HEK293 (cell line): ENCODE data around the gene PARP15.

Experiments
- CTCF ChIA-PET: fragments of 350-600 bp; formaldehyde crosslinking; extraction: SDS; loops from one replicate; lab custom pipeline; 2021; ENCODE audit warnings: antibody characterized with exemption; lab: Yijun Ruan, JAX
- POLR2A ChIA-PET: fragments of 300-600 bp; formaldehyde crosslinking; extraction: SDS; loops from one replicate; lab custom pipeline; 2020; ENCODE audit warnings: antibody characterized with exemption, inconsistent platforms; lab: Yijun Ruan, JAX
- H3K27ac ChIP-seq: fragments of 200-500 bp; sonication (Bioruptor generic); 2 replicates; pipeline ENCODE4 v1.5.1; 2014; ENCODE audit warnings: low read depth, low read length, control low read depth, inconsistent platforms; ENCODE audit errors: extremely low read depth
- H3K36me3 ChIP-seq, 2 experiments: fragments of 200-500 bp in 1 of 2; sonication (Bioruptor generic) in 1 of 2; 1 replicate in 1 of 2; 2 replicates in 1 of 2; pipeline ENCODE4 v1.5.1; 2014 to 2017; ENCODE audit warnings: inconsistent platforms in 2 of 2, low read length in 2 of 2; ENCODE audit not compliant: control insufficient read depth in 2 of 2, insufficient read depth in 1 of 2
- H3K4me1 ChIP-seq: fragments of 200-500 bp; sonication (Bioruptor generic); 2 replicates; pipeline ENCODE4 v1.5.1; 2014; ENCODE audit warnings: mild to moderate bottlenecking, low read length, inconsistent platforms; ENCODE audit not compliant: control insufficient read depth, insufficient read depth
- H3K4me3 ChIP-seq: 2 replicates; pipeline ENCODE4 v1.5.1; 2011; ENCODE audit warnings: low read depth, mild to moderate bottlenecking, control low read depth, low read length, moderate library complexity
- H3K9me3 ChIP-seq: fragments of 200-500 bp; sonication (Bioruptor generic); 2 replicates; pipeline ENCODE4 v1.5.1; 2014; ENCODE audit warnings: low read depth, low read length, inconsistent platforms; ENCODE audit not compliant: control insufficient read depth, insufficient read depth
- HOXA7 ChIP-seq: sonication (generic); formaldehyde crosslinking; IDR thresholded peaks from 2 replicates; pipeline ENCODE4 v1.8.1; 2022; ENCODE audit warnings: missing genetic modification reagents, borderline replicate concordance
- KLF1 ChIP-seq: fragments of 450-650 bp; formaldehyde crosslinking; IDR thresholded peaks from 2 replicates; pipeline ENCODE4 v1.5.1; 2016; ENCODE audit warnings: missing biosample characterization, missing genetic modification characterization
- PRDM1 ChIP-seq: fragments of 450-650 bp; formaldehyde crosslinking; IDR thresholded peaks from 2 replicates; pipeline ENCODE4; 2016; ENCODE audit warnings: missing biosample characterization, missing genetic modification characterization
- REST ChIP-seq: fragments of 450-650 bp; formaldehyde crosslinking; IDR thresholded peaks from 2 replicates; pipeline ENCODE4 v1.5.1; 2016; ENCODE audit warnings: missing biosample characterization, missing genetic modification characterization
- SP7 ChIP-seq: fragments of 450-650 bp; formaldehyde crosslinking; IDR thresholded peaks from 2 replicates; pipeline ENCODE4 v1.5.1; 2016; ENCODE audit warnings: missing biosample characterization, missing genetic modification characterization
- WT1 ChIP-seq: fragments of 450-650 bp; formaldehyde crosslinking; IDR thresholded peaks from 2 replicates; pipeline ENCODE4 v1.5.1; 2016; ENCODE audit warnings: missing biosample characterization, missing genetic modification characterization
- ZBTB21 ChIP-seq: fragments of 450-650 bp; formaldehyde crosslinking; IDR thresholded peaks from 2 replicates; pipeline ENCODE4 v1.5.1; 2017; ENCODE audit warnings: missing biosample characterization, missing genetic modification characterization
- ZFP69B ChIP-seq: fragments of 450-650 bp; formaldehyde crosslinking; IDR thresholded peaks from 2 replicates; pipeline ENCODE4 v1.5.1; 2016; ENCODE audit warnings: missing biosample characterization, missing genetic modification characterization
- ZNF214 ChIP-seq: fragments of 450-650 bp; formaldehyde crosslinking; IDR thresholded peaks from 2 replicates; pipeline ENCODE4 v1.5.1; 2017; ENCODE audit warnings: missing biosample characterization, mild to moderate bottlenecking, missing genetic modification characterization, borderline replicate concordance
- ZNF274 ChIP-seq, 2 experiments: fragments of 200-500 bp in 1 of 2; fragments of 450-650 bp in 1 of 2; sonication (Bioruptor generic) in 1 of 2; formaldehyde crosslinking in 1 of 2; IDR thresholded peaks; 2 replicates each; pipeline versions ENCODE4 v1.5.1 to v1.6.1; 2014 to 2016; ENCODE audit warnings: borderline replicate concordance in 1 of 2, inconsistent platforms in 1 of 2, low read length in 1 of 2, missing biosample characterization in 1 of 2, missing genetic modification characterization in 1 of 2
- ZNF398 ChIP-seq: fragments of 450-650 bp; formaldehyde crosslinking; IDR thresholded peaks from 2 replicates; pipeline ENCODE4 v1.5.1; 2017; ENCODE audit warnings: missing biosample characterization, missing genetic modification characterization
- ZNF610 ChIP-seq: fragments of 450-650 bp; formaldehyde crosslinking; IDR thresholded peaks from 2 replicates; pipeline ENCODE4 v1.5.1; 2016; ENCODE audit warnings: missing biosample characterization, missing genetic modification characterization, borderline replicate concordance
- ZNF701 ChIP-seq: fragments of 450-650 bp; formaldehyde crosslinking; IDR thresholded peaks from 2 replicates; pipeline ENCODE4 v1.5.1; 2016; ENCODE audit warnings: missing biosample characterization, missing genetic modification characterization
- ZNF76 ChIP-seq: fragments of 450-650 bp; formaldehyde crosslinking; IDR thresholded peaks from 2 replicates; pipeline ENCODE4; 2016; ENCODE audit warnings: low read depth, missing biosample characterization, missing genetic modification characterization, borderline replicate concordance
- ZNF791 ChIP-seq: fragments of 450-650 bp; formaldehyde crosslinking; IDR thresholded peaks from 2 replicates; pipeline ENCODE4 v1.5.1; 2016; ENCODE audit warnings: missing biosample characterization, missing genetic modification characterization
- TF ChIP-seq, protein P1 (sequence below): fragments of 450-650 bp; formaldehyde crosslinking; IDR thresholded peaks from 2 replicates; pipeline ENCODE4 v1.5.1; 2016; ENCODE audit warnings: missing biosample characterization, missing genetic modification characterization
- TF ChIP-seq, protein P2 (sequence below): IDR thresholded peaks from 2 replicates; pipeline ENCODE4 v1.6.1; 2011; ENCODE audit warnings: mild to moderate bottlenecking, low read depth, low read length, borderline replicate concordance
- TF ChIP-seq, protein P3 (sequence below): fragments of 450-650 bp; formaldehyde crosslinking; IDR thresholded peaks from 2 replicates; pipeline ENCODE4 v1.5.1; 2016; ENCODE audit warnings: missing biosample characterization, missing genetic modification characterization, low read depth
- TF ChIP-seq, protein P4 (sequence below): fragments of 450-650 bp; formaldehyde crosslinking; conservative IDR thresholded peaks from 2 replicates; pipeline ENCODE4 v1.5.1; 2016; ENCODE audit warnings: low read depth, missing biosample characterization, missing genetic modification characterization

The PARP15 gene

DNA sequence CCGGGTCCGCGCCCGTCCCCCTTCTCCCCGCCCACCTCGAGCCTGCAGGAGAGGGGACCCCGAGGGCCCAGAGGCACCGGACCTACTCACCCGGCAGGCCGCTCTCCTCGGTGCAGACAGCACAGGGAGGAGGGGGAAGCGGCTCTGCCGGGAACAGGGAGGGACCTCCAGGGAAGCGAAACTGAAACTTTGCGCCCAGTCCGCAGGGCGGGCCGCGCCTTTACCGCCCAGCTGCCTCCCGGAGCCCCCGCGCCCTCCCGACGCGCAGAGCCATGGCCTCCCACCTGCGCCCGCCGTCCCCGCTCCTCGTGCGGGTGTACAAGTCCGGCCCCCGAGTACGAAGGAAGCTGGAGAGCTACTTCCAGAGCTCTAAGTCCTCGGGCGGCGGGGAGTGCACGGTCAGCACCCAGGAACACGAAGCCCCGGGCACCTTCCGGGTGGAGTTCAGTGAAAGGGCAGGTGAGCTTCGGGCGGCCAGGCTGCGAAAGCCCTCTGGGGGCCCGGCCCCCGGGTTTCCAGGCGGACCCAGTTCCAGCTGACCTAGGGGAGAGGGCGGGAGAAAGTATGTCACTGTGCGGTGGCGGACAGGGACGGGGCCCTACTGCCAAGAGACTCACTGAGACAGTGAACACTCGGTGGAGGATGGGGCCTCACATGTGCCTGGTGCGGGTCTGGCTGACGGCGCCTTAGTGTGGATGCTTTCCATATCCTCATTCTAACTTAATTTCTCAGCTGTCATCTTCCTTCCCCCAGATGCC lies 13.1 kb upstream of the PARP15 start, which contains the start of the genes DTX3L and PARP9:
Gene DTX3L (plus strand): TSS at position 184 of the 758 bp plus-strand sequence. CDS start 89 bp downstream, at position 273.
Gene PARP9 (minus strand): TSS at position 146 of the 758 bp plus-strand sequence. CDS start 4,680 bp downstream, outside the sequence.
- CTCF ChIA-PET = interaction anchor here (1.1 kb wide), 1 partner anchor 114 kb away, joined by 3 read pairs; no protein-coding TSS in a partner anchor
- peak within 1 kb of the TSS; percentile 78 for H3K27ac ChIP-seq
- peak within 1 kb of the TSS; percentile 61 for H3K4me3 ChIP-seq
- no peaks in the 10 kb centered on the region for H3K9me3 ChIP-seq
- no peaks in the 10 kb centered on the region for H3K4me1 ChIP-seq
- H3K36me3 ChIP-seq = peaks cover 0 to 8% of the 10 kb centered on the region in 2 experiments; a peak in 1 of 3 replicates
- POLR2A ChIA-PET = interaction anchor here (1.0 to 1.5 kb wide), 2 partner anchors 50 to 115 kb away, joined by 4 to 5 read pairs; partner anchors contain the start of gene KPNA1
- TF ChIP-seq ZNF701 (tag by site-specific recombination) (no peak), ZNF791 (tag by site-specific recombination) (no peak), HOXA7 (CRISPR knock-in tag) (no peak), ZNF76 (tag by site-specific recombination) (peak; percentile 27; the same call in 1 of the 2 replicates), KLF1 (peak; percentile 74), REST (tag by site-specific recombination) (no peak; the same call in 1 of the 2 replicates), ZBTB21 (tag by site-specific recombination) (no peak), ZNF398 (tag by site-specific recombination) (peak; percentile 62), WT1 (no peak), PRDM1 (tag by site-specific recombination) (peak; percentile 41; the same call in 1 of the 2 replicates), ZNF610 (tag by site-specific recombination) (0 out of 2 replicates have a peak, but pooled peaks have one; percentile 52), SP7 (tag by site-specific recombination) (0 out of 2 replicates have a peak, but pooled peaks have one; percentile 35), ZFP69B (tag by site-specific recombination) (0 out of 2 replicates have a peak, but pooled peaks have one; percentile 37), ZNF274 (IDR thresholded peaks at IDR 0.05; ENCODE audit: low read length) (no peak), ZNF274 (tag by site-specific recombination; IDR thresholded peaks at IDR 0.05; ENCODE audit: borderline replicate concordance) (no peak), ZNF214 (tag by site-specific recombination) (no peak)
- TF ChIP-seq, protein P1, sequence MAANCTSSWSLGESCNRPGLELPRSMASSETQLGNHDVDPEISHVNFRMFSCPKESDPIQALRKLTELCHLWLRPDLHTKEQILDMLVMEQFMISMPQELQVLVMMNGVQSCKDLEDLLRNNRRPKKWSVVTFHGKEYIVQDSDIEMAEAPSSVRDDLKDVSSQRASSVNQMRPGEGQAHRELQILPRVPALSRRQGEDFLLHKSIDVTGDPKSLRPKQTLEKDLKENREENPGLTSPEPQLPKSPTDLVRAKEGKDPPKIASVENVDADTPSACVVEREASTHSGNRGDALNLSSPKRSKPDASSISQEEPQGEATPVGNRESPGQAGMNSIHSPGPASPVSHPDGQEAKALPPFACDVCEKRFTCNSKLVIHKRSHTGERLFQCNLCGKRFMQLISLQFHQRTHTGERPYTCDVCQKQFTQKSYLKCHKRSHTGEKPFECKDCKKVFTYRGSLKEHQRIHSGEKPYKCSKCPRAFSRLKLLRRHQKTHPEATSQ (tag by site-specific recombination) = no peak
- TF ChIP-seq, protein P2, sequence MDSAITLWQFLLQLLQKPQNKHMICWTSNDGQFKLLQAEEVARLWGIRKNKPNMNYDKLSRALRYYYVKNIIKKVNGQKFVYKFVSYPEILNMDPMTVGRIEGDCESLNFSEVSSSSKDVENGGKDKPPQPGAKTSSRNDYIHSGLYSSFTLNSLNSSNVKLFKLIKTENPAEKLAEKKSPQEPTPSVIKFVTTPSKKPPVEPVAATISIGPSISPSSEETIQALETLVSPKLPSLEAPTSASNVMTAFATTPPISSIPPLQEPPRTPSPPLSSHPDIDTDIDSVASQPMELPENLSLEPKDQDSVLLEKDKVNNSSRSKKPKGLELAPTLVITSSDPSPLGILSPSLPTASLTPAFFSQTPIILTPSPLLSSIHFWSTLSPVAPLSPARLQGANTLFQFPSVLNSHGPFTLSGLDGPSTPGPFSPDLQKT = no peak
- TF ChIP-seq, protein P3, sequence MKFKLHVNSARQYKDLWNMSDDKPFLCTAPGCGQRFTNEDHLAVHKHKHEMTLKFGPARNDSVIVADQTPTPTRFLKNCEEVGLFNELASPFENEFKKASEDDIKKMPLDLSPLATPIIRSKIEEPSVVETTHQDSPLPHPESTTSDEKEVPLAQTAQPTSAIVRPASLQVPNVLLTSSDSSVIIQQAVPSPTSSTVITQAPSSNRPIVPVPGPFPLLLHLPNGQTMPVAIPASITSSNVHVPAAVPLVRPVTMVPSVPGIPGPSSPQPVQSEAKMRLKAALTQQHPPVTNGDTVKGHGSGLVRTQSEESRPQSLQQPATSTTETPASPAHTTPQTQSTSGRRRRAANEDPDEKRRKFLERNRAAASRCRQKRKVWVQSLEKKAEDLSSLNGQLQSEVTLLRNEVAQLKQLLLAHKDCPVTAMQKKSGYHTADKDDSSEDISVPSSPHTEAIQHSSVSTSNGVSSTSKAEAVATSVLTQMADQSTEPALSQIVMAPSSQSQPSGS (tag by site-specific recombination) = no peak
- TF ChIP-seq, protein P4, sequence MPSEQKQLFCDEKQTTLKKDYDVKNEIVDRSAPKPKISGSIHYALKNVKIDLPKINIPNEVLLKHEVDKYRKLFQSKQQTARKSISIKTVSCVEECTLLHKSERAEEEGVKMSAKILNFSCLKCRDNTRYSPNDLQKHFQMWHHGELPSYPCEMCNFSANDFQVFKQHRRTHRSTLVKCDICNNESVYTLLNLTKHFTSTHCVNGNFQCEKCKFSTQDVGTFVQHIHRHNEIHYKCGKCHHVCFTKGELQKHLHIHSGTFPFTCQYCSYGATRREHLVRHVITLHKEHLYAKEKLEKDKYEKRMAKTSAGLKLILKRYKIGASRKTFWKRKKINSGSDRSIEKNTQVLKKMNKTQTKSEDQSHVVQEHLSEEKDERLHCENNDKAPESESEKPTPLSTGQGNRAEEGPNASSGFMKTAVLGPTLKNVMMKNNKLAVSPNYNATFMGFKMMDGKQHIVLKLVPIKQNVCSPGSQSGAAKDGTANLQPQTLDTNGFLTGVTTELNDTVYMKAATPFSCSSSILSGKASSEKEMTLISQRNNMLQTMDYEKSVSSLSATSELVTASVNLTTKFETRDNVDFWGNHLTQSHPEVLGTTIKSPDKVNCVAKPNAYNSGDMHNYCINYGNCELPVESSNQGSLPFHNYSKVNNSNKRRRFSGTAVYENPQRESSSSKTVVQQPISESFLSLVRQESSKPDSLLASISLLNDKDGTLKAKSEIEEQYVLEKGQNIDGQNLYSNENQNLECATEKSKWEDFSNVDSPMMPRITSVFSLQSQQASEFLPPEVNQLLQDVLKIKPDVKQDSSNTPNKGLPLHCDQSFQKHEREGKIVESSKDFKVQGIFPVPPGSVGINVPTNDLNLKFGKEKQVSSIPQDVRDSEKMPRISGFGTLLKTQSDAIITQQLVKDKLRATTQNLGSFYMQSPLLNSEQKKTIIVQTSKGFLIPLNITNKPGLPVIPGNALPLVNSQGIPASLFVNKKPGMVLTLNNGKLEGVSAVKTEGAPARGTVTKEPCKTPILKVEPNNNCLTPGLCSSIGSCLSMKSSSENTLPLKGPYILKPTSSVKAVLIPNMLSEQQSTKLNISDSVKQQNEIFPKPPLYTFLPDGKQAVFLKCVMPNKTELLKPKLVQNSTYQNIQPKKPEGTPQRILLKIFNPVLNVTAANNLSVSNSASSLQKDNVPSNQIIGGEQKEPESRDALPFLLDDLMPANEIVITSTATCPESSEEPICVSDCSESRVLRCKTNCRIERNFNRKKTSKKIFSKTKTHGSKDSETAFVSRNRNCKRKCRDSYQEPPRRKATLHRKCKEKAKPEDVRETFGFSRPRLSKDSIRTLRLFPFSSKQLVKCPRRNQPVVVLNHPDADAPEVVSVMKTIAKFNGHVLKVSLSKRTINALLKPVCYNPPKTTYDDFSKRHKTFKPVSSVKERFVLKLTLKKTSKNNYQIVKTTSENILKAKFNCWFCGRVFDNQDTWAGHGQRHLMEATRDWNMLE (tag by site-specific recombination) = no peak
